ENCODE data around the gene PRR33.

Gene PRR33

GRCh38 chr11:1909524-1909923, 17.8 kb upstream of the PRR33 start:
- Histone ChIP-seq H3K4me3 (IDR thresholded peaks at IDR 0.05; ENCODE audit: insufficient read depth, low read depth, low read length) (no peak overlapping the region), H2AFZ (ENCODE audit: low read depth) (no peak overlapping the region), H3K27me3 (ENCODE audit: insufficient read depth, low read depth) (peaks cover 87% of the 10 kb centered on the region), H3K4me2 (no peak overlapping the region), H3K9ac (no peak overlapping the region), H4K20me1 (ENCODE audit: insufficient read depth) (no peaks in the 10 kb centered on the region), H3K27ac (no peak overlapping the region), H3K36me3 (ENCODE audit: insufficient read depth) (no peaks in the 10 kb centered on the region), H3K79me2 (ENCODE audit: insufficient read depth, low read depth) (no peaks in the 10 kb centered on the region), H3K4me1 (ENCODE audit: low read depth, poor library complexity, severe bottlenecking) (no peaks in the 10 kb centered on the region)
- TF ChIP-seq CTCF (conservative IDR thresholded peaks at IDR 0.05; ENCODE audit: low read depth, low read length): no peak

GRCh38 chr11:1908618-1909017, 16.9 kb upstream of the PRR33 start:
- Histone ChIP-seq H3K27ac (no peak overlapping the region), H3K9ac (no peak overlapping the region), H3K4me2 (no peak overlapping the region), H2AFZ (ENCODE audit: low read depth) (no peak overlapping the region), H3K4me1 (ENCODE audit: low read depth, poor library complexity, severe bottlenecking) (no peaks in the 10 kb centered on the region), H3K27me3 (ENCODE audit: insufficient read depth, low read depth) (peaks cover 96% of the 10 kb centered on the region), H4K20me1 (ENCODE audit: insufficient read depth) (no peaks in the 10 kb centered on the region), H3K36me3 (ENCODE audit: insufficient read depth) (no peaks in the 10 kb centered on the region), H3K4me3 (IDR thresholded peaks at IDR 0.05; ENCODE audit: insufficient read depth, low read depth, low read length) (no peak overlapping the region), H3K79me2 (ENCODE audit: insufficient read depth, low read depth) (no peaks in the 10 kb centered on the region)
- no peak for TF ChIP-seq CTCF (conservative IDR thresholded peaks at IDR 0.05; ENCODE audit: low read depth, low read length)

GRCh38 chr11:1906611-1907423, 15.1 kb upstream of the PRR33 start:
- TF ChIP-seq CTCF (conservative IDR thresholded peaks at IDR 0.05; ENCODE audit: low read depth, low read length): no peak
- no peaks in the 10 kb centered on the region for H3K36me3 ChIP-seq (ENCODE audit: insufficient read depth)
- H3K27ac ChIP-seq: no peak overlapping the region
- H3K4me3 ChIP-seq (IDR thresholded peaks at IDR 0.05; ENCODE audit: insufficient read depth, low read depth, low read length): no peak overlapping the region
- H2AFZ ChIP-seq (ENCODE audit: low read depth): no peak overlapping the region
- H3K9ac ChIP-seq: no peak overlapping the region
- no peak overlapping the region for H3K4me2 ChIP-seq
- peaks cover 99% of the 10 kb centered on the region for H3K27me3 ChIP-seq (ENCODE audit: insufficient read depth, low read depth)
- H3K79me2 ChIP-seq (ENCODE audit: insufficient read depth, low read depth): no peaks in the 10 kb centered on the region
- no peaks in the 10 kb centered on the region for H4K20me1 ChIP-seq (ENCODE audit: insufficient read depth)
- no peaks in the 10 kb centered on the region for H3K4me1 ChIP-seq (ENCODE audit: low read depth, poor library complexity, severe bottlenecking)

- H3K36me3 ChIP-seq (ENCODE audit: insufficient read depth): no peaks in the 10 kb centered on the region
- no peak overlapping the region for H3K9ac ChIP-seq
- H2AFZ ChIP-seq (ENCODE audit: low read depth): no peak overlapping the region
- no peaks in the 10 kb centered on the region for H3K4me1 ChIP-seq (ENCODE audit: low read depth, poor library complexity, severe bottlenecking)
- H4K20me1 ChIP-seq (ENCODE audit: insufficient read depth): no peaks in the 10 kb centered on the region
- no peak overlapping the region for H3K4me2 ChIP-seq
- H3K27me3 ChIP-seq (ENCODE audit: insufficient read depth, low read depth): peaks cover 99% of the 10 kb centered on the region
- H3K79me2 ChIP-seq (ENCODE audit: insufficient read depth, low read depth): no peaks in the 10 kb centered on the region
- no peak for TF ChIP-seq CTCF (conservative IDR thresholded peaks at IDR 0.05; ENCODE audit: low read depth, low read length)
- H3K27ac ChIP-seq: no peak overlapping the region
- no peak overlapping the region for H3K4me3 ChIP-seq (IDR thresholded peaks at IDR 0.05; ENCODE audit: insufficient read depth, low read depth, low read length)
These were observed 14.5 kb upstream of the PRR33 start for GRCh38 chr11:1906181-1906580.
